Erythroblast (primary cell): ENCODE results near the gene SHISA8.

Experiments used
- GATA1 ChIP-seq: IDR thresholded peaks from 2 replicates; pipeline ENCODE4 v1.6.1; 2011; ENCODE audit warnings: low read depth, mild to moderate bottlenecking, control low read depth, low read length, moderate library complexity
- POLR2A ChIP-seq: IDR thresholded peaks from 2 replicates; pipeline ENCODE4 v1.6.1; 2011; ENCODE audit warnings: mild to moderate bottlenecking, low read length

DNA sequence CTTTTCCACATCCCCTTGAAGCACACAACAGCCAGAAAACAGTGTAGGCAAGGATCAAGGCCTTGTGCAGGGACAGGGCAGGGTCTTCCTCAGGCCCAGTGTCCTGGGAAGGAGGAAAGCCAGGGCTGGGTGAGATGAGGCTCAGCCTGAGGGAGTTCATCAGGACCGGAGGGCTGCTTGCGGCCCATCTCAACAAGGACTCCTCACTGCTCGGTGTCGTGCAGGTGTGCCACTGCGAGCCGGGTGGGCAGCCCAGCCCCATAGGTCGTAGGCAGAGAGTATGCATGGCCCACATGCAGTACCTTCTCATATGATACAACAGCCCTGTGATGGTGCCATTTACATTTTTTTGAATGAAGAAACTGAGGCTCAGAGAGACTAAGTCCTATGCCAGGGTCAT is 12.9 kb downstream of the SHISA8 start:
- TF ChIP-seq GATA1 (no peak), POLR2A (no peak)
